Measurements from ENCODE around the gene ACSBG1.
"Not testable (repeated sequence)": the region's sequence is repeated elsewhere in the genome, so short reads cannot be mapped to it uniquely, and the experiment has no call there.

ACSBG1 gene

DNA sequence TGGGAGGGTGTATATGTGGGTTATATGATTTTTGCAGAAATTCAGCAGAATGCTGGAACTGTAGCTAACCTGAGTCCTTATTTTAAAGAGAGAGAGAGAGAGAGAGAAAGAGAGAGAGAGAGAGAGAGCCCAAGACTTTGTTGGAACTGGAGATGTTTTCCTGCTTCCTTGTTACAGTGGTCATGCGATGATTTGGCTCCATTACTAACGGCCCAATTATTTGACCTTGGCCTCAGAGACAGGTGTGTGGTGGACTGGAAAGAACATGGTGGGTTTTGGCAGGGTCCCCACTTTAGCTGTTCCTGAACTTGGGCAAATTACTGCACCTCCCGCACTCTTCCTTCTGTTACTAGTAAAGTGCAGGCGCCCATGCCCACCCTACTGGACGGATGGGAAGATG is 14.8 kb upstream of the ACSBG1 start:
- no peak for DNase-seq

- no peak for DNase-seq
These were observed 13.5 kb upstream of the ACSBG1 start for GRCh38 chr15:78247911-78248310.

GRCh38 chr15:78245976-78246620 is 11.7 kb upstream of the ACSBG1 start:
- not testable (repeated sequence) for DNase-seq

- DNase-seq: not testable (repeated sequence)
These were observed 11.0 kb upstream of the ACSBG1 start for GRCh38 chr15:78245392-78245791.

- DNase-seq: no peak
These were observed 10.5 kb upstream of the ACSBG1 start for GRCh38 chr15:78244893-78245292.

DNA sequence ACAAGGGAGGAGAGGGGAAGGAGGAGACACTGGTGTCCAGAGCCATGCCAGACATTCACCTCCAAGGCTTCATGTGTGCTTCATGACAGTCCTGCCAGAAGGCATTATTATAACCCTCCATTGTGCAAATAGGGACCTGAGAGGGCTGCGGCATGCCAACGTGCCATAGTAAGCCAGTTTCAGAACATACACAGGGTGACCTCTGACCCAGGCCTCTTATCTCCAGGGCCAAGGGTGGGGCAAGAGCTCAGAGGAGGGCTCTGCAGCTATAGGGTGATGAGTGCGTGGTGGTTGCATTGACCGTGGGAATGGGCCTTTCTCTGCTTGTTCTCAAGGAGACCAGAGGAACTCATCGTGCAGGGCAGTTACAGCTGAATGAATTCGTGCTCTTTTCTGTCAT is 9.7 kb upstream of the ACSBG1 start:
- no peak for DNase-seq

DNA sequence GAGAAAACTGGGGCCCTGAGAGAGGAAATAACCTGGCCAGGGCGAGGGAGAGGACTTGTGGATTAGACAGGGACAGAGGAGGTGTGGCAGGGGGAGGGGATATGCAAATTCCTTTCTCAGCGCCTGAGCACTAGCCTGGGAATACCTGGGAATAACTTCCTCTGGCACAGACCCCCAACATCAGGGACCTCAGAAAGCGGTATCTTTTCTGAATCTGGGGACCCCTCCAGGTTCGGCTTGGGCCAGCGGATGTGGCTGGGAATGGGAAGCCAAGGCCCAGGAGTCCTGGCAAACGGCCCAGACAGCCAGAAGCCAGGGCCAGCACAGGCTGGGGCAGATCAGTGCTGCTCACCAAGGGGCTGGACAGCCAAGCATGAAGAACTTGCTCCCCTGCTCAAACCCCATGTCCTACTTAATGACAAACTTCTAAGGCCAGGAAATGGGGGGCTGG is 9.2 kb upstream of the ACSBG1 start:
- no peak for DNase-seq

DNA sequence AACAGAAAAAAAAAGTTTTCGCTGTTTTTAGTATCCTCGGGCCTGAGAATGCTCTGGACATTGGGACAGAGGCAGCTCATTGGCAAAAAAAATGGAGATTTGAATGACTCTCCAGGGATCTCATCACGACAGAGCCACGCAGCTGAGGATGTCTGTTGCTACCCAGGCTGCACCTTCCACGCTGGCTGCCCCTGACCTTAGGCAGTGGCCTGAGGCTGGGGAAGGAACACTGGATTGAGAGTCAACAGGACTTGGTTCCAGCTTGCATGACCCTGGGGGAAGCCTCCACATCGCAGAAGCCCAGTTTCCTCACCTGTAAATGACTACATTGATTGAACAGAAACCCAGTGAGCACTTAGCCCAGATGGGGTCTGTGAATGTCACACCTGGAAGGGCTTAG is 8.7 kb upstream of the ACSBG1 start:
- no peak for DNase-seq

- peak in 1 of 6 experiments; percentile 6 for DNase-seq
These were observed 7.8 kb upstream of the ACSBG1 start for GRCh38 chr15:78242128-78242527.

DNA sequence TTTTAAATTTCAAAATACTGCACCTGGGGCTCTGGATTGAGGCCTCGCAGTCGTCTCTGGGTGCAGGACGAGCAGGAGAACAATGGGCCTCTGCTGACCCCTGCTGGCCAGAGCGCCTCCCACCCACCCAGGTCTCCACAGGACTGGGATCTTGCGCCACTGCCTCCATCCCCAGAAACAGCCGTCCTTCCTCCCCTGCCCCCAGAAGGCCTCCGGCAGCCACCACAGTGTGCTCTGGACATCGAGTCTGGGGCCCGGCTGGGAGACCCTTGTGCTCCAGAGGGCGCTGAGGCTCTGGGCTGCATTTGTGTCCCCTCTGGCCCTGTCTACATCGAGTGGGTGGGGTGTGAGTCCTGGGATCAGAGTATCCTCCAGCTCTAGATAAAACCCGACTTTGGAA is 6.7 kb upstream of the ACSBG1 start:
- peak; percentile 37 to 83 (median 70) for DNase-seq

DNA sequence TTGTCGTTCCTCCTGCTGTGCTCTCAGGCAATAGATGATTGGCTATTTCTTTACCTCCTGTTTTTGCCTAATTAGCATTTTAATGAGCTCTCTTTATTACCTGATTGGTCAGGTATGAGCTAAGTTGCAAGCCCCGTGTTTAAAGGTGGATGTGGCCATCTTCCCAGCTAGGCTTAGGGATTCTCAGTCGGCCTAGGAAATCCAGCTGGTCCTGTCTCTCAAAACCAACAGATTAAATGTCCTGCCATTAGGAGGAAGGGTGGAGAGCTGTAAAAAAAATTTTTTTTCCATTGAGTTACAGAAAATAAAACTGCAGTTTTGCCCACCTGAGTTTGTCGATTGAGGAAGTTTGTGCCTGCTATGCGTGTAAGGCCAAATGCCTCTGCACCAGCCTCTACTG is 5.4 kb upstream of the ACSBG1 start:
- DNase-seq: no peak

DNA sequence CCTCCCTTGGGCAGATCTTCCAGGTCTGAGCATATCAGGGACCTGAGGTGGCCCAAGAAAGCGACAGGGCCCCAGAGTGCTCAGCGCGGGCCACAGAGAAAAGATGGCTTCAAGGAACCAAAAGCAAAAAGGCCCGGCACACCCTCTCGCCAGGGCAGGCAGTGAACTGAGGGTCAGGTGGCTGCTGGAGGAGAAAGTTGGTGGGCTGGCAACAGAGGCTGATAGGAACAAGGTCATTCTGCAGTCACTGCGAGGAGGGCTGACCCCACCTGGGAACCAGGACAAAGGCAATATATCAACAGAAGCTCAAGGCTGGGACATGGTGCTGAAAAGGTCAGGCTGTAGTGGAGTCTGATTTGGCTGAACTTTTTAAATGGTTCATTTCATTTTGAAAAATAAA is 2.8 kb upstream of the ACSBG1 start:
- no peak for DNase-seq

GRCh38 chr15:78236491-78236890 is 2.1 kb upstream of the ACSBG1 start:
- no peak for DNase-seq

DNA sequence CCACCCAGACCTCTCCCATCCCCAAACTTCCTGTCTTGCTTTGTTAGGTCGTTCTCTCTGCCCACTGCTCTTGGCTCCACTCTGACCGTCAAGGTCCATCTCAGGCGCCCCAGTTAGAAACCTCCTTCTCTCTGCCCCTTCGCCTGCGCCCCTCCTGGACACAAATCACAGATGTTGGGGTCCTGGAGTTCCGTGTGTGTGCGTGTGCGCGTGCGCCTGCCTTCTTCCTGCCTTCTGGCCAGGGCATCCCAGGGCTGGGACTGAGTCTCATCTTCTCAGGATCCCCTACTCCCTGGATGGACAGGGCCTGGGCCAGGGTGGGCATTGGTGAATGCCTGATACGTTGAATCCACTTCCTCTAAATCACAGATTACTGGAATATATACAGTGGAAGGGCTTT is 869 bp downstream of the ACSBG1 start:
- DNase-seq: no peak

- no peak for DNase-seq
These were observed 1.4 kb downstream of the ACSBG1 start for GRCh38 chr15:78232951-78233350.

GRCh38 chr15:78229431-78230406 is 4.6 kb downstream of the ACSBG1 start:
- no peak for DNase-seq

DNA sequence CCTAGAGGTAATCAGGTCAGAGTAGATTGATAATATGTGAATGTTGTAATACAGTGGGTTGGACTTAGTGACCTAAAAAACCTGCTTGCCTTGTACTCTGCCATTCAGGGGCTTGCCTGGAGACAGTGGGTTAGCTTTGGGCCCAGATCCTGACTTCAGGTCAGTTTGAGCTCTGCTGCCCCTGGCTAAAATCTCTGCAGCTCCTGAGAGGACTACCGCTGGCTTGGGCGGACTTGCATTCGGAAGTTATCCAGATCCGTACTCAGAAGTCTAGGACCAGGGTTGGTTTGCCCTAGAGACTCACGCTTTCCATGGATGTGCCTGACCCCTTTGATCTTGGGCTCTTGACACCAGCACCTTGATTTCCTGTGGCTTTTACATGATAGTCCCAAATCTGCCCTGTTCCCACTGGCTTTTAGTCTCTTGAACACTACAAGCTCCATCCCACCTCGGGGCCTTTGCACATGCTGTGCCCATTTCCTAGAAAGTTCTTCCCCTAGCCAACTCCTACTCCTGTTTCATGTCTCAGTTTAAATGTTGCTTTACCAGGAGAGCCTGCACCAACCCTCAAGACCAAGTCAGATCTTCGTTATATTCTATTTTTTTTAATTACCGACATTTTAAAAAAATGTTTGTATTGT is 5.9 kb downstream of the ACSBG1 start:
- no peak for DNase-seq

GRCh38 chr15:78225783-78226541 is 8.4 kb downstream of the ACSBG1 start:
- DNase-seq: no peak

DNA sequence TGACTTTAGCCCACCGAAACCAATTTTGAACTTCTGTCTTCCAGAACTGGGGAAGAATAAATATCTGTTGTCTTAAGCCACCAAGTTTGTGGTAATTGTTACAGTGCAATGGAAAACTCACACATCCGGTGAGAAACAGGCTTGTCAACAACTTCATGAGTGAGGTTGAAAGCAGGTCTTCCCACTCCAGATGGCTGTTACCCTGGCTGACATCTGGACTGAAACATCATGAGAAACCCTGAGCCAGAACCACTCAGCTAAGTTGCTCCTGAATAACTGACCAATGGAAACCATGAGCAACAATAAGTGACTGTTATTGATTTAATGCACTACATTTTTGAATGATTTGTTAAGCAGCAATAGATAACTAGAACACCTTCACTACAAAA is 10.3 kb downstream of the ACSBG1 start:
- DNase-seq: no peak

GRCh38 chr15:78223396-78224022 is 10.9 kb downstream of the ACSBG1 start:
- DNase-seq: no peak

DNA sequence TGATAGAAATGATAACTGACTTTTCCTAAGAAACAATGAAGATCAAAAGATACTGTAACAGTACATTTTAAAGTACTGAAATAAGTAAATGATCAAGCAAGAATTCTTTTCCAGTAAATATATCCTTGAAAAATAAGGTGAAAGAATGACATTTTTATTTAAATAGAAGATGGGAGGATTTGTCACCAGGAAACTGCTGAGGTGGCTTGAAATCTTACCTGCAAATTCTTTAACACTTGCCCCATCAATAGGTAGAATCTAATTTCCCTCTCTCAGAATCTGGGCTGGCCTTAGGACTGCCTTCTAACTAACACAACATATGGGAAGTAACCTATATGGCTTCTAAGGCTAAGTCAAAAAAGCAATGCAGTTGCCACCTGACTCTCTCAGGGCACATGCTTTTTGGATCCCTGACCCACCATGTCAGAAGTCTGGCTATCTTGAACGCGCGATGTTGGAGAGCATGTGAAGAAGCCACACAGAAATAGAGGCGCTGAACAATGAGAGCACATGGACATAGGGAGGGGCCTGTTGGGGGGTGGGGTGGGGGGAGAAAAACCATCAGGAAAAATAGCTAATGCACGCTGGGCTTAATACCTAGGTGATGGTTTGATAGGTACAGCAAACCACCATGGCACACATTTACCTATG is 11.5 kb downstream of the ACSBG1 start:
- no peak for DNase-seq

DNA sequence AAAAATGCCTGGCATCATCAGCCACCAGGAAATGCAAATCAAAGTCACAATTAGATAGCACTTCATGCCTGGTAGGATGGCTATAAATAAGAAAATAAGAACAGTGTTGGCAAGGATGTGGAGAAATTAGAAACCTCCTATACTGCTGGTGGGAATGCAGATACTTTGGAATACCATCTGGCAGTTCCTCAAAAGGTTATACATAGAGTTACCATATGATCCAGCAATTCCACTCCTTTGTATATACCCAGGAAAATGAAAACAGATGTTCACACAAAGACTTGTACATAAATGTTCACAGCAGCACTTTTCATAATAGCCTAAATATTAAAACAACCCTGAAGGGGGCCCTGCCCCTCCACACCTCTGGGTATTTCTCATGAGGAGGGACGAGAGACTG is 13.7 kb downstream of the ACSBG1 start:
- no peak for DNase-seq

Data from stimulated activated naive CD4-positive, alpha-beta T cell (primary cell).